ENCODE measurements around the gene SLC26A2.
A peak's percentile ranks its signal among the peaks of the same experiment; 100 is the strongest.

The SLC26A2 gene

DNA sequence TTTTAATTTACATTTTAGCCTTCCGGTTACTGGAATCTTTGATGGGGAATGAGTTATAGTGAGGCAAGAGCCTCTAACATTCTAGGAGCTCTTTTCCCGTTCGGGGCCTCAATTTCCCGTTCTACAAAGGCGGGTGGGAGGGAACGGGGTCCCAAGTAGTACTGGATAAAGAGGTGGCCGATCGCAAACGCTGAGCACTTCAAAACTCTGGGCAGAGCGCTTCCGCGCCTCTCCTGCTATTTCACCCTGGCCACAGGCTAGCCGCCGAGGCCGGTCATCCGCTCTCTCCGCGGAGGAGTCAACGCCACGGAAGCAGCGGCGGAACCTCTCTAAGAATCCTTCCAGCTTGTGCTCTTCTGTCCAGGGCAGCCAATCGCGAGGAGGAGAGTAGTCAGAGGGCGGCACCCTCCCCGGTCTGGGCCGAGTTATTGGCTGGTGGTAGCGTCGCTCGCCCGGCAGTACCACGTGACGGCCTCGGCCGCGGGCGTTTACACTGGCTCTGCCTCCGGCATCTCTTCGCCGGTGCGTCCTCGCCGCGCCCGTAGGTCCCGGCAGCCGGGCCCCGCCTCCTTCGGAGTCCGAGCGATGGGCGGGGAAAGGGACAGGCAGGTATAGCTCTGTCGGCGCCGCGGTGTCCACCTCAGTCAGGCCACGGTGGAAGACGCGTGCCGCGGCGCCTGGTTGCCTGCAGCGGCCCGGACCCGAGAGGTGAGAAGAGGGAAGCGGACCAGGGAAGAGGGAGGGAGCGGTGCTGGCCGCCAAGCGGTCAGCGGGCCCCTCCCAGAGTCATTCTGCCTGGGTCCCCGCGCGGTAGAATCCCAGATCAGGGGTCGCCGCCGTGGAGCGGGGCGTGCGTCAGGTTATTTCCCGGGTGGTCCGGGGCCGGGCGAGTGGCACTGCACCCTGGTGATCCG lies at the start of gene SLC26A2:
TSS of gene SLC26A2 (plus strand) at position 487 of the 914 bp plus-strand sequence. CDS start 16,895 bp downstream, outside the sequence.
- Mint-ChIP-seq H3K9me3 (no peaks in the 10 kb centered on the region), H3K27ac (peak within 1 kb of the TSS; percentile 99), H3K4me3 (peak within 1 kb of the TSS; percentile 93 to 98), H3K4me1 (peaks cover 36% of the 10 kb centered on the region), H3K27me3 (no peaks in the 10 kb centered on the region)
- ATAC-seq, result peak; percentile 97
- peak; percentile 90 to 95 for DNase-seq

DNA sequence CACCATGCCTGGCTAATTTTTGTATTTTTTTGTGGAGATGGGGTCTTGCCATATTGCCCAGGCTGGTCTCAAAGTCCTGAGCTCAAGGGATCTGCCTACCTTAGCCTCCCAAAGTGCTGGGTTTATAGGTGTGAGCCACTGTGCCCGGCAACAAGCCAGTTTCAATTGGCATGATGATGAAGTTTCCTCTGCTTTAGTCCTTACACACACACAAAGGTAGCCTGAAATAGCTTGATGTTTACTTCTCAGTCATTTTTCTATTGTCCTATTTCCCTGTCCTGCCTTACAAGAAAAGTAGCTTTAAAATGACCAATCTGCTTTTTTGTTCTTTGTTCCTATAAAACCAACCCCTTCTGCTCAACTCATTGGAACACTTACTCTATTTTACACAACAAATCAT lies 49.5 kb upstream of the SLC26A2 start:
- no peak overlapping the region for H3K4me3 Mint-ChIP-seq
- peaks cover 7% of the 10 kb centered on the region for H3K4me1 Mint-ChIP-seq
- no peak overlapping the region for H3K27ac Mint-ChIP-seq
- ATAC-seq, result no peak
- DNase-seq, result no peak
- peaks cover 30% of the 10 kb centered on the region for H3K27me3 Mint-ChIP-seq
- no peaks in the 10 kb centered on the region for H3K9me3 Mint-ChIP-seq

DNA sequence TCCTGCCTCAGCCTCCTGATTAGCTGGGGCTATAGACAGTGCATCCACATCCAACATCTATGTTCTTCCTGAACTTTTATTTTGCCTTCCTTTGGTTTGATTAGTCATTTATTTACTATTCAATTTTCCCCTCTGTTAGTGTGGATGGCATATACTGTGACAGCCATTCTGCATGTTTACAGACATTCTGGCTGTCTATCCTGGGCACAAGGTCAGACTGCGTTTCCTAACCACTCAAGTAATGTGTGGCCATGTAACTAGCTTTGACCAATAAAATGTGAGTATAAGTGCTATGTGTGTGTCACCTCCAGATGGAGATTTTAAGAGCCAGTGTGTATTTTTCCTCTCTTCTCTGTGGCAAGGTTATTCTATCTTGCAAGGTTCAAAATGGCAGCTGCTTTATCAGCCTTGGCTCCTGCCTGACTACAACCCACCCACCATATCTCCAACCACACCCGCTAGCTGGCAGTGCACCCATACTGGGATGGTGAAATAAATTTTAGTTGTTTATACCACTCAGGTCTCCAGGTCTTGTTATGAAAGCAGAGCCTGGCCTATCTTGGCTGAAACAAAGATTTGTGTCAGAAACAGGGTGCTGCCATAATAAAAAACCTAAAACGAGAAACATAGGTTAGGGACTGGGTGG lies 48.2 kb upstream of the SLC26A2 start:
- ATAC-seq (no peak), DNase-seq (no peak)
- Mint-ChIP-seq H3K27me3 (peaks cover 22% of the 10 kb centered on the region), H3K4me1 (peaks cover 7% of the 10 kb centered on the region), H3K27ac (no peak overlapping the region), H3K9me3 (no peaks in the 10 kb centered on the region), H3K4me3 (no peak overlapping the region)

DNA sequence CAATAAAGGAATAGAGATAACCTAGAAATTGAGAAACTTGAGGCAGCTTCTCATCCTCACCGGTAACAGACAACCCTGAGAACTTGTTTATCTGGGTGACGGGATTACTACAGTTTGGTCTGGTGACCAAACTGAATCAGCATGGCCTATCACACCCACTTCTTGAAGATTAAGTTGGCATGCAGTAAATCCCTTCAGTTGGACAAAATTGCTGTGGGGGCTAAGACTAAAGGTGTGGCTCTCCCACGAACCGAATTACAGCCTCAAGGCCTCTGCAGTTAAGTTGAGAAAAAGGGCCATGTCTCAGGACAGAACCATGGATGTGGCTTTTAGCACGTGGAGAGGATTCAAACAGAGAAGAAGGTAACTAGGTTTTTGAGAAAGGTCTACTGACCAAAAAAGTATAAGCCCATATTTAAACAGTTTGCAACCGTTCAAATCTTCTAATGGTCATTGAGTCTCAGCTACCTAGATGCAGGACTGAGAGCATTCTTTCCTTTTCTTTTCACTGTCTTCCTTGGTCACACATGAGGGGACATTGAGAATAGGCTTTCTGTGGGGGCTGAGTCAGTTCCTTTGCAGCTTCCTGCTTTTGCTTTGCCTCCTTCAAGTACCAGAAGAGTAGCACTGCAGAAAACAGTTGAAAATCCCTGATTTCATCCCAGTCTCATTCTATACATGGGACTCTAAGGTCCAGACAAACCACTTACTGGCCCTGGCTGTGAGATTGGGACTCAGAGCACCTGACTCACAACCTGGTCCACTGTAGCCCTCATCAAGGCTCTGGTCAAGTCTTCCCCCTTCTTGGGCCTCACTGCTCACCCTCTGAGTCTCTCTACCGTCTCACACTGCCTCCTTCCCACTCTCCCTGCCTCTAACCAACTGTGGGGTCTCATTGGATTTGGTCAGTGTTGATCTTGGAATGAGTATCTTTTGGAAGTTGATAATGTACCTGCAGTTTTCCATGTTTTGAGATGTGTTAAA lies 46.8 kb upstream of the SLC26A2 start:
- DNase-seq (no peak), ATAC-seq (no peak)
- Mint-ChIP-seq H3K9me3 (no peaks in the 10 kb centered on the region), H3K4me3 (no peak overlapping the region), H3K27me3 (peaks cover 28% of the 10 kb centered on the region), H3K27ac (no peak overlapping the region), H3K4me1 (peaks cover 7% of the 10 kb centered on the region)

DNA sequence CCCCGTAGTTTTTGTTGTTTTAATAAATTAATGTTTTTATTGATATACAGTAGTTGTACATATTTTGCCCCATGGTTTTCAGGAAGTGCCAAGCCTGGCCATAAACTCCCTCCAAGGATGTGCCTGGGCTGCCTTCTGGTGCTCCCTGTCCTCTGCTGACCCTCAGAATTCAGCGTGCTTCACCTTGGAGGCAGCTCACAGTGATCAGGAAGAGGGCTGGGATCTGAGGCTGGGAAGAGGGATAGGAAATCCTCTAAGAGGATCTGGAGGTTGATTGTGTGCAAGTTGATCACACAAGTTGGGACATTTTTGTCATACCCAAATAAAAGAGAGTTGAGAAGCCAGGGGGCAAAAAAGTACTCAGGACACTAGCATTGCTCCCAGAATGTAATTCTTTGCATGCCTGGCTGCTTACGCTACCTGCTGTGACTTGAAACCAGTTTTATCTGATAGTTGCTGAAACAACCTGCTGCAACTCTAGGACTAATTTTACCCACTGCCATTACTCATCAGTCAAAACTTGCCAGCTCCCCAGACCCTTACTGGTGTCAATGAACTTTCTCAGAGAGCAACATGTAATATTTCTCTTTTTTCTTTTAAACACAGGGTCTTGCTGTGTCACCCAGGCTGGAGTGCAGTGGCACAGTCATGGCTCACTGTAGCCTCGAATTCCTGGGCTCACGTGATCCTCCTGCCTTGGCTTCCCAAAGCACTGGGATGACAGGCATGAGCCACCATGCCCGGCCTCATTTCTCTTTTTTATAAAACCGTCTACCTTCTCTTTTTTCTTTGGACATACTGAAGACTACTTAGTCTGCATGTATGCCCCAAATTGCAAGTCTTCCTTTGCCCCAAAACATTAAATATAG lies 44.9 kb upstream of the SLC26A2 start:
- peaks cover 7% of the 10 kb centered on the region for H3K4me1 Mint-ChIP-seq
- no peak overlapping the region for H3K27ac Mint-ChIP-seq
- peaks cover 14% of the 10 kb centered on the region for H3K27me3 Mint-ChIP-seq
- ATAC-seq (no peak), DNase-seq (no peak)
- no peaks in the 10 kb centered on the region for H3K9me3 Mint-ChIP-seq
- no peak overlapping the region for H3K4me3 Mint-ChIP-seq

DNA sequence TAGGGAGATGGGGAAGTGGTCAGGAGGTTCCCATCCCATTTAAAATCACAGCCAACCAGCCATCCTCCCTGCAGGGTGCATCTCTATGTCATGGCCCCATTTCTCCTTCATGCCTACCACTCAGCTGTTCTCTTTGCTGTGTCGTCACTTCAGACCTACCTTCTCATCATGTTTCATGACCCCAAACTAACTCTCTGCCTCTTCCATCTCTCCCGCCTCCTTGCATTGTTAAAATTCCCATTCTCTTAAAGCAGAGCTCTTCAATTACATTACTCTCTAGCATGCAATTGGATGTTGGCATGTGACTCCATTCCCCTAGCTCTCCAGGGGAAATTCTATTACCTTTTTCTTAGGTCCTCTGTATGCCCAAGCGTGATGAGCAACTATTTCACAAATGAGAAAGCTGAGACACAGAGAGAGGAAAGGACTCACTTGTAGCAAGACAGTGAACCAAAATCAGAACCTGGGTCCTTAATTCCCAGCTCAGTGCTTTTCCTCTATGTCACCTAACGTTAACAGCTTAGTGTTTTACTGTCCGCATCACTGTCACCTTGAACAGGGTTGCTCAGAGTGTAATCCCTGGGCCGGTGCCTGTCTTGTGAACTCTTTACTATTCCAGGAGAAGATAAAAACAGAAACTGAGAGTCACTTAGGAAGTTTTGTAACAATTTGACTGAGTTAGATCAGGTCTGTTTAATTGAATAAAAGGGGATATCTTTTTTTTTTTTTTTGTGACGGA lies 44.1 kb upstream of the SLC26A2 start:
- Mint-ChIP-seq H3K4me1 (peaks cover 7% of the 10 kb centered on the region), H3K27me3 (peaks cover 7% of the 10 kb centered on the region), H3K9me3 (no peaks in the 10 kb centered on the region), H3K27ac (no peak overlapping the region), H3K4me3 (no peak overlapping the region)
- no peak for DNase-seq
- ATAC-seq, result no peak

DNA sequence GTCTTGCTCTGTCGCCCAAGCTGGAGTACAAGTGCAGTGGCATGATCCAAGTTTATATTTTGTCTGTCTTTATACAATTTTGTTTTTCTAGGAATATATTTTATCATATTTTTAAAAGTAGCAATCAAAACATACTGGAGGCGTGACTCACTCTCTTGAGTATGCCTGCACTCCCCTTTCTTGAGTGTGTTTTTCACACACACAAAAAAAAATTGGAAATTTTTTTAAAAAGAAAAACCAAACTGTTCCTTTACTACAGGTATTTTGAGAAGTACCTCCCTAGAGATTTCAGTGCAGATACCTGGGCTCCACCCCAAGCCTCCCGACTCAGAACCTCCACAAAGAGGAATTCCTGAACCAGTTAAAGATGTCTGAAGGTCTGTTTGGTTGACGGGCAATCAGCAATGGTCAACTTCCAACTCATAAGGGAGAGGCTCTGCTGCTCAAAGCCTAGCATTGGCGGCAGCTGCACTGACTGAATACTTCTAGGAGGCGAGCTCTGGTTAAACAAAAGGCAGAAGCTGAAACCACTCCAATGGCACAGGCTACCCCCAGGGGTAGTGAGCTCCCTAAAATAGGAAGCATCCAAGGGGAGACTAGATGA lies 43.4 kb upstream of the SLC26A2 start:
- Mint-ChIP-seq H3K27ac (no peak overlapping the region), H3K4me1 (peaks cover 7% of the 10 kb centered on the region), H3K9me3 (no peaks in the 10 kb centered on the region), H3K27me3 (peaks cover 6% of the 10 kb centered on the region), H3K4me3 (no peak overlapping the region)
- ATAC-seq (no peak), DNase-seq (no peak)

DNA sequence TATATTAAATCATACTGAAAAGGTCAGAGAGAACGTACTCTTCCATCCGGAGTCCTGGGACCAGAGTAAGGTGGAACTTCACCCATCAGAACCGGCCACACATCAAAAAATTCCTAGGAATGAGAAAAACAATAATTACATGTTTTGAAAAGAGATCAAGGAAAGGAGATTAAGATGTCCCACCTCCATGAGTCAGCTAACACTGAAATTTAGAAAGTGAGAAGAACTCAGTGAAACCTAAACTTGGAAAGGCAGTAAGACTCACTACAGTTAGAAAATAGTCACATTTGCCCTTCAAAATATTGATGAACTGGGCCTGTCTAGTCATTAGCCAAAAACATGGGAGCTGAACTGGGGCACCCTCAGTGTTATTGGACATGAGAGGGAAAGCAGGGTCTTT lies 39.0 kb upstream of the SLC26A2 start:
- ATAC-seq (no peak), DNase-seq (no peak)
- Mint-ChIP-seq H3K4me3 (no peak overlapping the region), H3K27me3 (peaks cover 6% of the 10 kb centered on the region), H3K9me3 (no peaks in the 10 kb centered on the region), H3K27ac (no peak overlapping the region), H3K4me1 (no peaks in the 10 kb centered on the region)

DNA sequence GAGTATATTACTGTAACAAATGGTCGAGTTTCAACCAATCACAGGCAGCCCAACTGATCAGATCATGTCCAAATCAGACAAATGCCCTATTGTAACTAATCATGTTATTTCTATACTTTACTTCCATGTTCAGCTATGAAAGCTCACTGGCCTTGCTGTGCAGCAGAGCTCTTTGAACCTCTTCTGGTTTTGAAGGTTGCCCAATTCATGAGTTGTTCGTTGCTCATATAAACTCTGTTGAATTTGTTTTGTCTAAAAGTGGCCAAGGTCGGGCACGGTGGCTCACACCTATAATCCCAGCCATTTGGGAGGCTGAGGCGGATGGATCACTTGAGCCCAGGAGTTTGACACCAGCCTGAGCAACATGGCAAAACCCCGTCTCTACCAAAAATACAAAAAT lies 37.6 kb upstream of the SLC26A2 start:
- Mint-ChIP-seq H3K9me3 (no peaks in the 10 kb centered on the region), H3K27me3 (peaks cover 2% of the 10 kb centered on the region), H3K27ac (no peak overlapping the region), H3K4me1 (no peaks in the 10 kb centered on the region), H3K4me3 (no peak overlapping the region)
- DNase-seq (no peak), ATAC-seq (no peak)

DNA sequence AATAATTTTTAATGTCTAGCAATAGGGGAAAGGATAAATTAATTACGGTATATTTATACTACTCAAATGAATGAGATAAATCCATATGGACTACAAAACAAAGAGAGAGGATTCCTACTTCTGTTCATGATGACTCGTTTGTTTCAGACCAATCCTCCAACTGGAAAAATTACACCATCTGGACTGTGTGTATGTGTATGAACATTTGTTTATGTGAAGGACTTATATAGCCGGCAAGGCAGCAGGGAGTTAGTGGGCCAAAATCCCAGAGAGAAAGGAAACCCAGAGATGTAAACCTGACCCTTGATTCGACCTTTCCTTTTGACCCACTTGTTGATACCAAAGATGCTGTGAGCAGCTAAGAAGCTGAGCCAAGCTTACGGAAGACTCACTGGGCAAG lies 36.1 kb upstream of the SLC26A2 start:
- DNase-seq (no peak), ATAC-seq (no peak)
- H3K27ac Mint-ChIP-seq, result no peak overlapping the region
- H3K4me1 Mint-ChIP-seq, result no peaks in the 10 kb centered on the region
- peaks cover 12% of the 10 kb centered on the region for H3K27me3 Mint-ChIP-seq
- no peaks in the 10 kb centered on the region for H3K9me3 Mint-ChIP-seq
- no peak overlapping the region for H3K4me3 Mint-ChIP-seq

DNA sequence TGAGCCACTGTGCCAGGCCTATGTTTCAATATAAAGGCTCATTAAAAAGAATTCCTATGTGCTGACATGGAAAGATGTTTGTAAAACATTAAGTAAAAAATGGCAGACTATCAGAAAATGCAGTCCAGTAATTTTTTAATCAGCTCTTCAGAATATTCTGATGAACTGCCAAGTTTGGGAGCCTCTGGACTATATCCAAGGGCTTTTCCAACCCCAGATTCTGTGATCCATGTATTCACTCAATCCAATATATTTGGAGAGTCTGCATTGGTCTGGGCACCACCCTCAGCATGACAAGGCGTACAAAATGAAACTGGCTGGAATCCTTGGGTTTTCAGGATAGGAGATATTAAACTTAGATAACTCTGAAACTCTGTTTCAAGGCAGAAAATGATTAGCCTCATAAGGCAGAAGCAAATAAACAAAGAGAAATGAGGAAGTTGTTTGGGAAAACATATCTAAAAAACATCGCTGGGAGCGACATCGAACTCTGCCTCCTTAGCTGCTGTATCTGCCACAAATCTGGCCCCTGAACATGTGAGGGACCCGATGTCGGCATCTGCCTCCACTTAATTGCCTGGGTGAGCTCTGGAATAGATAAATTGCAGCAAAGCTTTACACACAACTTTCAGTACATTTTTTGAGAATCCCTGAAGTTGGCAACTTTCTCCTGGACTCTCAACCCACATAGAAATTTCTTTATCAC lies 30.4 kb upstream of the SLC26A2 start:
- Mint-ChIP-seq H3K4me1 (no peaks in the 10 kb centered on the region), H3K4me3 (no peak overlapping the region), H3K9me3 (no peaks in the 10 kb centered on the region), H3K27me3 (peaks cover 23% of the 10 kb centered on the region), H3K27ac (no peak overlapping the region)
- ATAC-seq, result no peak
- no peak for DNase-seq

DNA sequence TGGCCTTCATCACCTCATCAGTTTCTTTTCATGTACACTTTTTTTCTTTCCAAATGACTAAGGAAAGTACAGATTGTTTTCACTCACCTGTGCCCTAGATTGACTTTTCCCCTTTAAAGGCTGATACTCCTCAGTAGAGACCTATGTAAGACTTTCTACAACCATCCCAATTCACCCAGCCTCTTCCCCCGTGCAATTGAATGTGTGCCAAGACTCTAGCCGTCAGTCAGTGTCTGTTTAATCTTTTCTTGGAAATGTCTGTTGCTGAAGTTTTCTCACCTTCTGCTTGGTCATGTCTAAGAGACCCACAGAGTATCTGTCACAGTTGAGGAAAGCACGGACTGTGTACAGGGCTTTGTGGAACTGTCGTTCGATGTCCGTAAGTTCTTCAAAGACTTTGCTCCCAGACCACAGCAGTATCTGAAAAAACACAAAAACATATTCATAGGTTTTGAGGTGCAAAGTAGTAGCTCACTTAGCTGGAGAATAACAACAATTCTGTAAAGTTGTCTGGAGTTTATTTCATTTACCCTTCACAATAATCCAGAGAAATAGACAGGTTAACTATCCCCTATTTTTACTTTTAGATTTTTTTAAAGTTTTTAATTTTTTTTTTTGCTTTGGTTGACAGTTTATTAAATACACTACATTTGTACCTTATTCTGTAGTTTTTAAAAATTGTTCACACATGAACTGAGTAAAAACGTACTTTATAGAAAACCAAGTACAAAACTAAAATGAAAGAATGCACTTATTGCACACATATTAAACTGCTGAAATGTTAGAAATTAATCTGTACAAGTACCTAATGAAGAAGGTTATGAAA lies 29.6 kb upstream of the SLC26A2 start:
- ATAC-seq (no peak), DNase-seq (no peak)
- Mint-ChIP-seq H3K27me3 (peaks cover 23% of the 10 kb centered on the region), H3K27ac (no peak overlapping the region), H3K4me1 (no peaks in the 10 kb centered on the region), H3K4me3 (no peak overlapping the region), H3K9me3 (no peaks in the 10 kb centered on the region)

DNA sequence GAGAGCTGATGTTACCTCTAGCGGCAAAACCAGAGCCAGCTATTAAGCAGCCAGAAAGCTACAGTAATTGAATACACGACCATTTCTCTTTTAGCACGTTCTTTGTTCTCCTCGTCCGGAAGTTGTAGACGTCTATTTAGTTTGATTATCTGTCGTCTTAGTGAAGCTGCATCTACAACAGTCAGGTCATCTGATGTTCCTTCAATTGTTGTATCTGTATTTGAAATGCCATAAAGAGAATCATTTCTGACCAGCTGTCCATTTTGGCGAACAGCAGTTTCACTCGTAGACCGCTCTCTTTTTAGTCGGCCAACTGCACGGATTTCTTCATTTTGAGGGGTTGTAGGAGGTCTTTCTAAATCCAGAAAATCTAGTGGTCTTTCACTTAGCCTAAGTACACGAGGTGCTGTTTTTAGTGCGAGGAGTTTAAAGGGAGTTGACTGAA lies 28.5 kb upstream of the SLC26A2 start:
- DNase-seq (no peak), ATAC-seq (no peak)
- Mint-ChIP-seq H3K9me3 (no peaks in the 10 kb centered on the region), H3K4me3 (no peak overlapping the region), H3K27ac (no peak overlapping the region), H3K4me1 (no peaks in the 10 kb centered on the region), H3K27me3 (peaks cover 23% of the 10 kb centered on the region)

Data from stimulated activated naive CD8-positive, alpha-beta T cell treated with anti-CD3 and anti-CD28 coated beads, Interleukin-15, amount 100 ng/mL, for 72 hours (primary cell).